ENCODE results near the gene ZBED2.
"Not testable (repeated sequence)": the region's sequence is repeated elsewhere in the genome, so short reads cannot be mapped to it uniquely, and the experiment has no call there.

Gene ZBED2

GRCh38 chr3:111595232-111595631 is at the start of gene ZBED2:
Gene ZBED2 (minus strand): TSS chr3:111595346. CDS start chr3:111594201, 1,145 bp downstream.
- DNase-seq (ENCODE audit: low read depth, low spot score) = no peak

GRCh38 chr3:111639316-111639715 is 44.2 kb upstream of the ZBED2 start:
- no peak for DNase-seq (ENCODE audit: low read depth, low spot score)

- no peak for DNase-seq (ENCODE audit: low read depth, low spot score)
Measured at GRCh38 chr3:111636366-111636885, 41.3 kb upstream of the ZBED2 start.

- DNase-seq (ENCODE audit: low read depth, low spot score) = no peak
Measured at GRCh38 chr3:111635403-111635802, 40.3 kb upstream of the ZBED2 start.

- peak; percentile 23 for DNase-seq (ENCODE audit: low read depth, low spot score)
Measured at GRCh38 chr3:111630638-111631037, 35.5 kb upstream of the ZBED2 start.

- not testable (repeated sequence) for DNase-seq (ENCODE audit: low read depth, low spot score)
Measured at GRCh38 chr3:111629018-111629417, 33.9 kb upstream of the ZBED2 start.

- DNase-seq (ENCODE audit: low read depth, low spot score) = no peak
Measured at GRCh38 chr3:111627092-111627491, 31.9 kb upstream of the ZBED2 start.

GRCh38 chr3:111621535-111621934 is 26.4 kb upstream of the ZBED2 start:
- no peak for DNase-seq (ENCODE audit: low read depth, low spot score)

- DNase-seq (ENCODE audit: low read depth, low spot score) = peak; percentile 55
Measured at GRCh38 chr3:111619833-111620232, 24.7 kb upstream of the ZBED2 start.

GRCh38 chr3:111618945-111619344 is 23.8 kb upstream of the ZBED2 start:
- DNase-seq (ENCODE audit: low read depth, low spot score) = no peak

GRCh38 chr3:111617912-111618601 is 22.9 kb upstream of the ZBED2 start:
- DNase-seq (ENCODE audit: low read depth, low spot score) = no peak

- no peak for DNase-seq (ENCODE audit: low read depth, low spot score)
Measured at GRCh38 chr3:111617406-111617805, 22.3 kb upstream of the ZBED2 start.

- no peak for DNase-seq (ENCODE audit: low read depth, low spot score)
Measured at GRCh38 chr3:111616417-111617105, 21.4 kb upstream of the ZBED2 start.

- no peak for DNase-seq (ENCODE audit: low read depth, low spot score)
Measured at GRCh38 chr3:111615880-111616279, 20.7 kb upstream of the ZBED2 start.

GRCh38 chr3:111613294-111613693 is 18.1 kb upstream of the ZBED2 start:
- no peak for DNase-seq (ENCODE audit: low read depth, low spot score)

GRCh38 chr3:111610612-111611054 is 15.5 kb upstream of the ZBED2 start:
- DNase-seq (ENCODE audit: low read depth, low spot score) = no peak

GRCh38 chr3:111610189-111610588 is 15.0 kb upstream of the ZBED2 start:
- no peak for DNase-seq (ENCODE audit: low read depth, low spot score)

GRCh38 chr3:111609700-111610099 is 14.6 kb upstream of the ZBED2 start:
- DNase-seq (ENCODE audit: low read depth, low spot score) = no peak

GRCh38 chr3:111608383-111608782 is 13.2 kb upstream of the ZBED2 start:
- DNase-seq (ENCODE audit: low read depth, low spot score) = no peak

GRCh38 chr3:111607240-111607920 is 12.2 kb upstream of the ZBED2 start:
- no peak for DNase-seq (ENCODE audit: low read depth, low spot score)

GRCh38 chr3:111605493-111605892 is 10.3 kb upstream of the ZBED2 start:
- DNase-seq (ENCODE audit: low read depth, low spot score) = no peak

- no peak for DNase-seq (ENCODE audit: low read depth, low spot score)
Measured at GRCh38 chr3:111605018-111605417, 9.9 kb upstream of the ZBED2 start.
